ENCODE data around the gene SLCO4C1. TPM values are rescaled to one million over a fixed set of nuclear protein-coding genes. Genes with fewer than 3 reads are reported as not detected.

Gene SLCO4C1
- total and polyA plus RNA-seq, 2 of the 4 experiments (the other 2 are of a cell fraction): not detected

GRCh38 chr5:102270036-102270435 lies 26.0 kb downstream of the SLCO4C1 start:
- Histone ChIP-seq H3K27ac (ENCODE audit: insufficient read depth, low read length) (no peak overlapping the region), H3K9me1 (ENCODE audit: insufficient read depth, low read length) (no peaks in the 10 kb centered on the region), H3K4me3 (ENCODE audit: insufficient read depth, low read depth, low read length) (no peak overlapping the region), H2BK5ac (ENCODE audit: low read depth, low read length, poor library complexity, severe bottlenecking) (no peak overlapping the region), H2BK15ac (ENCODE audit: low read depth, low read length) (no peak overlapping the region), H4K5ac (ENCODE audit: low read depth, low read length) (no peak overlapping the region), H3K4me2 (ENCODE audit: low read depth, low read length) (no peak overlapping the region), H4K20me1 (ENCODE audit: insufficient read depth, low read length) (no peaks in the 10 kb centered on the region), H3K27me3 (ENCODE audit: control insufficient read depth, insufficient read depth, low read length) (no peaks in the 10 kb centered on the region), H3K9ac (ENCODE audit: low read depth, low read length) (no peak overlapping the region), H3K36me3 (ENCODE audit: control insufficient read depth, insufficient read depth, low read length) (no peaks in the 10 kb centered on the region), H2BK20ac (ENCODE audit: low read depth, low read length) (no peak overlapping the region), H3K14ac (replicated peaks; ENCODE audit: low read depth, low read length) (no peak overlapping the region), H2AK5ac (ENCODE audit: low read depth, low read length) (no peak overlapping the region), H4K91ac (ENCODE audit: insufficient read depth, low read depth, low read length) (no peak overlapping the region), H3K56ac (ENCODE audit: extremely low read depth, insufficient read depth, low read length) (no peak overlapping the region), H4K8ac (ENCODE audit: low read depth in 2 of 2, low read length in 2 of 2) (no peak overlapping the region), H3K18ac (ENCODE audit: low read depth, low read length) (no peak overlapping the region), H3K79me1 (ENCODE audit: low read depth in 1 of 2, low read length in 2 of 2) (no peaks in the 10 kb centered on the region), H3K9me3 (ENCODE audit: control insufficient read depth, insufficient read depth, low read length) (peaks cover 8% of the 10 kb centered on the region), H3K23ac (ENCODE audit: low read depth, low read length) (no peak overlapping the region), H3K4me1 (ENCODE audit: control insufficient read depth, insufficient read depth, low read length) (no peaks in the 10 kb centered on the region), H2BK120ac (ENCODE audit: low read depth, low read length) (no peak overlapping the region), H3K4ac (ENCODE audit: low read depth, low read length) (no peak overlapping the region), H2AK9ac (replicated peaks; ENCODE audit: low read depth, low read length, poor library complexity) (no peak overlapping the region), H2AFZ (replicated peaks; ENCODE audit: low read length, poor library complexity) (no peak overlapping the region)
- no TSS peak for BruUV-seq (replicated peaks)
- POLR2A ChIA-PET (ENCODE audit: unreplicated experiment): no interaction called here
- TF ChIP-seq NFE2L2 (IDR thresholded peaks at IDR 0.05; ENCODE audit: low read depth, low read length) (no peak), SMC3 (IDR thresholded peaks at IDR 0.05; ENCODE audit: low read depth, low read length) (no peak), RCOR1 (IDR thresholded peaks at IDR 0.05; ENCODE audit: insufficient replicate concordance, low read length) (no peak), RAD21 (IDR thresholded peaks at IDR 0.05; ENCODE audit: low read length) (no peak), MAFK (IDR thresholded peaks at IDR 0.05; ENCODE audit: low read depth, low read length) (no peak), CEBPB (IDR thresholded peaks at IDR 0.05; ENCODE audit: low read depth, low read length) (no peak), USF2 (IDR thresholded peaks at IDR 0.05; ENCODE audit: low read depth, low read length) (no peak), POLR2A (IDR thresholded peaks at IDR 0.05; ENCODE audit: low read depth, low read length) (no peak), CHD1 (IDR thresholded peaks at IDR 0.05; ENCODE audit: low read depth, low read length) (no peak), BHLHE40 (IDR thresholded peaks at IDR 0.05; ENCODE audit: low read depth, low read length) (no peak), FOS (IDR thresholded peaks at IDR 0.05; ENCODE audit: low read depth, low read length) (no peak), RFX5 (IDR thresholded peaks at IDR 0.05; ENCODE audit: low read depth, low read length) (no peak), ELK1 (IDR thresholded peaks at IDR 0.05; ENCODE audit: borderline replicate concordance, low read depth, low read length) (no peak), MAZ (IDR thresholded peaks at IDR 0.05; ENCODE audit: borderline replicate concordance, low read depth, low read length) (no peak), MXI1 (IDR thresholded peaks at IDR 0.05; ENCODE audit: borderline replicate concordance, low read depth, low read length) (no peak)
- TF ChIP-seq, protein P1, sequence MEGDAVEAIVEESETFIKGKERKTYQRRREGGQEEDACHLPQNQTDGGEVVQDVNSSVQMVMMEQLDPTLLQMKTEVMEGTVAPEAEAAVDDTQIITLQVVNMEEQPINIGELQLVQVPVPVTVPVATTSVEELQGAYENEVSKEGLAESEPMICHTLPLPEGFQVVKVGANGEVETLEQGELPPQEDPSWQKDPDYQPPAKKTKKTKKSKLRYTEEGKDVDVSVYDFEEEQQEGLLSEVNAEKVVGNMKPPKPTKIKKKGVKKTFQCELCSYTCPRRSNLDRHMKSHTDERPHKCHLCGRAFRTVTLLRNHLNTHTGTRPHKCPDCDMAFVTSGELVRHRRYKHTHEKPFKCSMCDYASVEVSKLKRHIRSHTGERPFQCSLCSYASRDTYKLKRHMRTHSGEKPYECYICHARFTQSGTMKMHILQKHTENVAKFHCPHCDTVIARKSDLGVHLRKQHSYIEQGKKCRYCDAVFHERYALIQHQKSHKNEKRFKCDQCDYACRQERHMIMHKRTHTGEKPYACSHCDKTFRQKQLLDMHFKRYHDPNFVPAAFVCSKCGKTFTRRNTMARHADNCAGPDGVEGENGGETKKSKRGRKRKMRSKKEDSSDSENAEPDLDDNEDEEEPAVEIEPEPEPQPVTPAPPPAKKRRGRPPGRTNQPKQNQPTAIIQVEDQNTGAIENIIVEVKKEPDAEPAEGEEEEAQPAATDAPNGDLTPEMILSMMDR (conservative IDR thresholded peaks at IDR 0.05; ENCODE audit: low read depth, low read length): no peak
- DNase-seq: no peak
- intact Hi-C loops (cut with micrococcal nuclease): no loop called here
- in situ Hi-C loops (cut with MboI; ENCODE audit: low sequenced_read_pairs): no loop called here
- CTCF ChIA-PET: no interaction called here
- no peak for ATAC-seq (ENCODE audit: low read depth)
- dilution Hi-C loops (cut with HindIII; ENCODE audit: low sequenced_read_pairs, unreplicated experiment): no loop called here

All from IMR-90 (cell line).